T-cell (primary cell): ENCODE results near the gene MAP1LC3B2. TPM values are rescaled to one million over a fixed set of nuclear protein-coding genes. Genes with fewer than 3 reads are reported as not detected.

ENCODE experiments used
- ATAC-seq, 4 experiments: fragments of 200-7000 bp in 3 of 4; fragments of 150-1000 bp in 1 of 4; cut with Tn5 transposase; replicated peaks in 1 of 4; 1 replicate in 3 of 4; 2 replicates in 1 of 4; pipeline ENCODE4 v1.10.0; 2021; ENCODE audit warnings: moderate library complexity in 3 of 4, mild to moderate bottlenecking in 2 of 4, moderate number of reproducible peaks in 1 of 4
- CTCF ChIA-PET, 2 donors: fragments of 300-600 bp; sonication (Branson Sonifier 250); formaldehyde crosslinking; loops; one replicate each; lab custom pipeline; 2022; ENCODE audit warnings: antibody characterized with exemption in 2 of 2; lab: Charles Lee
- POLR2A ChIA-PET, 2 donors: fragments of 300-600 bp; sonication (Branson Sonifier 250); formaldehyde crosslinking; loops; one replicate each; lab custom pipeline; 2022; ENCODE audit warnings: antibody characterized with exemption in 2 of 2; lab: Charles Lee
- DNase-seq, 35 experiments: peaks; one replicate each; pipeline versions ENCODE4 v3.0.0 to v3.0.0-alpha.2; 2013 to 2023
- H3K27ac ChIP-seq: one replicate; pipeline ENCODE4 v1.5.1; 2013; ENCODE audit warnings: low read length
- H3K27me3 ChIP-seq, 2 experiments: replicated peaks in 1 of 2; 1 replicate in 1 of 2; 2 replicates in 1 of 2; pipeline versions ENCODE4 v1.6.1 to v1.7.0; 2013; ENCODE audit warnings: low read length in 1 of 2, mixed read lengths in 1 of 2; ENCODE audit not compliant: control insufficient read depth in 2 of 2, insufficient read depth in 2 of 2; ENCODE audit errors: extremely low read depth in 1 of 2
- H3K36me3 ChIP-seq, 2 donors: 1 replicate in 1 of 2; 2 replicates in 1 of 2; pipeline versions ENCODE4 v1.6.1 to v1.7.0; 2013; ENCODE audit warnings: low read length in 1 of 2; ENCODE audit not compliant: control insufficient read depth in 2 of 2, insufficient read depth in 1 of 2; ENCODE audit errors: extremely low read depth in 1 of 2
- H3K4me1 ChIP-seq, 2 experiments: 1 replicate in 1 of 2; 2 replicates in 1 of 2; pipeline versions ENCODE4 v1.6.1 to v1.7.0; 2013; ENCODE audit warnings: low read length in 2 of 2, mixed read lengths in 1 of 2; ENCODE audit not compliant: insufficient read depth in 2 of 2, control insufficient read depth in 1 of 2; ENCODE audit errors: extremely low read depth in 1 of 2
- H3K4me3 ChIP-seq, 2 donors: 1 replicate in 1 of 2; 2 replicates in 1 of 2; pipeline versions ENCODE4 v1.5.1 to v1.7.0; 2013; ENCODE audit warnings: mild to moderate bottlenecking in 2 of 2, low read length in 1 of 2, moderate library complexity in 1 of 2; ENCODE audit not compliant: control insufficient read depth in 1 of 2; ENCODE audit errors: extremely low read depth in 1 of 2
- H3K9me3 ChIP-seq: 2 replicates; pipeline ENCODE4 v1.7.0; 2013
- H3K27ac Mint-ChIP-seq, 2 donors: one replicate each; pipeline ENCODE4 v1.8.0; 2020 to 2021; ENCODE audit warnings: mild to moderate bottlenecking in 2 of 2, mixed read lengths in 2 of 2
- H3K27me3 Mint-ChIP-seq, 2 donors: one replicate each; pipeline ENCODE4 v1.8.0; 2021 to 2022; ENCODE audit warnings: mixed read lengths in 2 of 2
- H3K36me3 Mint-ChIP-seq: one replicate; pipeline ENCODE4 v1.8.0; 2021; ENCODE audit warnings: mixed read lengths
- H3K4me1 Mint-ChIP-seq, 3 donors: one replicate each; pipeline ENCODE4 v1.8.0; 2020 to 2022; ENCODE audit warnings: mixed read lengths in 3 of 3, mild to moderate bottlenecking in 1 of 3
- H3K4me3 Mint-ChIP-seq, 3 donors: one replicate each; pipeline ENCODE4 v1.8.0; 2020 to 2022; ENCODE audit warnings: mild to moderate bottlenecking in 3 of 3, mixed read lengths in 3 of 3, moderate library complexity in 3 of 3
- H3K9me3 Mint-ChIP-seq, 3 donors: one replicate each; pipeline ENCODE4 v1.8.0; 2020 to 2022; ENCODE audit warnings: mixed read lengths in 3 of 3
- WGBS: methylation state at CpG from one replicate; pipeline ENCODE4 v1.1.5; 2013; ENCODE audit warnings: missing lambda C conversion rate; ENCODE audit not compliant: insufficient coverage; 5-methylcytosine and 5-hydroxymethylcytosine counted together
- total RNA-seq, 35 experiments: library from RNA in 6 of 35; stranded (reverse) in 6 of 35; fragments of 120-200 nt in 1 of 35; gene quantifications; one replicate each; pipeline versions ENCODE4 v1.2.1 to v1.2.4 and lab custom pipeline; 2013 to 2026

The MAP1LC3B2 gene
- total RNA-seq, 5 donors from 2014 or later (not counting 1 experiment from before 2014, with no cell fraction given) = 0.92 to 4.6 (median 1.4) TPM

DNA sequence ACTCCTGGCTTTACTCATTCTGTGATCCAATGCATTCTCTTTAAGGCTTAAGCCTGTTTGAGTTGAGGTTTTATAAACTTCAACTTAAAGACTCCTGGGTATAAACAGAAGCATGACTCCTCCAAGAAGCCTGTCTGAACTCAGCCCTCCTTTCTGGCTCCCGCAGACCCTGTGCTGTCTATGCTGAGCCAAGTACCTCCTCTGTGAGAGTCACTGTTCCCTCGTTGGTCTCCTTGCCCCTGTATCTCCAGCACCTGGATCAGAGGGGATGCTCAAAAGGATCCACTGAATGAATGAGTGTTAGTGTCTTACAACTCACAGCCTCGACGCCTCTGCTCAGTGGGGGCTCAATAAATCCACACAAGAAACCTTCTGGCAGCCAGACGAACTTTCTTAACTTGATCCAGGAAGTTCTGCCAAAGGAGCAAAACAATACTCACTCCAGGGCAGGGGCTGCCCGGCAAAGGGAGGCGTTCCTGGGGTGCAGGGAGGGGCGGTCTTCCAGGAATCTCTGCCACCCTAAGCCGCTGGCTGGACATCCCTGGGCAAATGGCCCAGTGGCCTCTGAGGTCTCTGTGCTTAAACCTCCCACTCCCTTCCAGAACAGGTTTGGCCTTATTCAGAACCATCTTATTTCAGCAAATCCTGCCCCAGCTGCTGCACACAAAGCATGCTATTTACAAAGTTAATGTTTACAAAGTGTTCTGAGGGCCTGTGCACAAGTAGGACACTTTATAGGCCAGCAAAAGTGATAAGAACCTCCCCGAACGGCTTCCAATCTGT is 32.9 kb downstream of the MAP1LC3B2 start:
- Histone ChIP-seq H3K27ac (no peak overlapping the region), H3K4me3 (no peak overlapping the region), H3K4me1 (peaks cover 11 to 32% of the 10 kb centered on the region in 2 experiments), H3K27me3 (peaks cover 0 to 3% of the 10 kb centered on the region in 2 experiments), H3K9me3 (no peaks in the 10 kb centered on the region), H3K36me3 (no peaks in the 10 kb centered on the region)
- Mint-ChIP-seq H3K27me3 (no peaks in the 10 kb centered on the region), H3K36me3 (no peaks in the 10 kb centered on the region), H3K4me3 (no peak overlapping the region), H3K9me3 (no peaks in the 10 kb centered on the region), H3K4me1 (peaks cover 34 to 42% (median 37%) of the 10 kb centered on the region in 3 donors), H3K27ac (peak overlapping the region; percentile 45 to 66)
- ChIA-PET CTCF (interaction anchor here (0.6 to 1.7 kb wide), 4 partner anchors 8 to 538 kb away, joined by 3 to 4 read pairs (median 4); no protein-coding TSS in a partner anchor), POLR2A (no interaction called here)
- 93% methylated on average over 7 of the region's 11 CpGs for WGBS
- DNase-seq = no peak
- no peak for ATAC-seq

DNA sequence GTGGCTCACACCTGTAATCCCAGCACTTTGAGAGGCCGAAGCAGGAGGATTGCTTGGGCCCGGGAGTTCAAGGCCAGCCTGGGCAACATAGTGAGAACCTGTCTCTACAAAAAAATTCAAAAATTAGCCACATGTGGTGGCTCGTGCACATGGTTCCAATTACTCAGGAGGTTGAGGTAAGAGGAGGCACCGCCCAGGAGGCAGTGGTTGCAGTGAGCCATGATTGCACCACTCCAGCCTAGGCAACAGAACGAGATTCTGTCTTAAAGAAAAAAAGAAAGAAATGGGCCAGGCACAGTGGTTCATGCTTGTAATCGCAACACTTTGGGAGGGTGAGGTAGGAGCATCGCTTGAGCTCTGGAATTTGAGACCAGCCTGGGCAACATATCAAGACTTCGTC is 33.5 kb downstream of the MAP1LC3B2 start:
- H3K36me3 ChIP-seq = no peaks in the 10 kb centered on the region
- CTCF ChIA-PET = no interaction called here
- WGBS = 94% methylated on average over 6 of the region's 8 CpGs
- H3K27me3 ChIP-seq = peaks cover 0 to 3% of the 10 kb centered on the region in 2 experiments
- Mint-ChIP-seq H3K9me3 (no peaks in the 10 kb centered on the region), H3K27me3 (no peaks in the 10 kb centered on the region), H3K4me3 (peak overlapping the region in 1 of 3 donors; percentile 40), H3K36me3 (no peaks in the 10 kb centered on the region), H3K4me1 (peaks cover 34 to 42% (median 37%) of the 10 kb centered on the region in 3 donors), H3K27ac (peak overlapping the region; percentile 7 to 18)
- DNase-seq = peak in 1 of 35 experiments; percentile 3
- H3K9me3 ChIP-seq = no peaks in the 10 kb centered on the region
- no peak overlapping the region for H3K4me3 ChIP-seq
- H3K4me1 ChIP-seq = peaks cover 11 to 32% of the 10 kb centered on the region in 2 experiments
- POLR2A ChIA-PET = no interaction called here
- H3K27ac ChIP-seq = no peak overlapping the region
- ATAC-seq = no peak

GRCh38 chr12:116594325-116595038 is 35.3 kb downstream of the MAP1LC3B2 start:
- no peak overlapping the region for H3K27ac ChIP-seq
- H3K27me3 ChIP-seq = no peaks in the 10 kb centered on the region
- no peaks in the 10 kb centered on the region for H3K36me3 ChIP-seq
- 3% methylated on average over 7 of the region's 12 CpGs for WGBS
- peaks cover 11 to 41% of the 10 kb centered on the region in 2 experiments for H3K4me1 ChIP-seq
- peak; percentile 21 to 74 (median 45) for DNase-seq
- peak overlapping the region; percentile 53 to 73 for H3K27ac Mint-ChIP-seq
- no peaks in the 10 kb centered on the region for H3K36me3 Mint-ChIP-seq
- H3K4me1 Mint-ChIP-seq = peaks cover 37 to 42% (median 39%) of the 10 kb centered on the region in 3 donors
- no peaks in the 10 kb centered on the region for H3K27me3 Mint-ChIP-seq
- no peaks in the 10 kb centered on the region for H3K9me3 Mint-ChIP-seq
- no peak overlapping the region for H3K4me3 ChIP-seq
- H3K9me3 ChIP-seq = no peaks in the 10 kb centered on the region
- ChIA-PET CTCF (no interaction called here), POLR2A (no interaction called here)
- peak overlapping the region in 1 of 3 donors; percentile 67 for H3K4me3 Mint-ChIP-seq
- ATAC-seq = peak; percentile 91 to 98 (median 94)

- Mint-ChIP-seq H3K9me3 (no peaks in the 10 kb centered on the region), H3K4me3 (peak overlapping the region in 1 of 3 donors; percentile 67), H3K36me3 (no peaks in the 10 kb centered on the region), H3K27ac (no peak overlapping the region), H3K4me1 (peaks cover 40 to 42% (median 42%) of the 10 kb centered on the region in 3 donors), H3K27me3 (peaks cover 0 to 1% of the 10 kb centered on the region in 2 donors)
- POLR2A ChIA-PET = no interaction called here
- no peak for ATAC-seq
- CTCF ChIA-PET = no interaction called here
- no peak for DNase-seq
- 0% methylated on average over 1 of the region's 1 CpG for WGBS
- H3K36me3 ChIP-seq = no peaks in the 10 kb centered on the region
- H3K9me3 ChIP-seq = no peaks in the 10 kb centered on the region
- H3K27me3 ChIP-seq = no peaks in the 10 kb centered on the region
- H3K4me3 ChIP-seq = no peak overlapping the region
- H3K27ac ChIP-seq = no peak overlapping the region
- peaks cover 11 to 45% of the 10 kb centered on the region in 2 experiments for H3K4me1 ChIP-seq
Measured at GRCh38 chr12:116595186-116595585, 36.0 kb downstream of the MAP1LC3B2 start.

GRCh38 chr12:116595672-116596071 is 36.5 kb downstream of the MAP1LC3B2 start:
- no peak for DNase-seq
- no peak overlapping the region for H3K27ac Mint-ChIP-seq
- no peak for ATAC-seq
- peaks cover 40 to 42% (median 42%) of the 10 kb centered on the region in 3 donors for H3K4me1 Mint-ChIP-seq
- peaks cover 0 to 1% of the 10 kb centered on the region in 2 donors for H3K27me3 Mint-ChIP-seq
- no peak overlapping the region for H3K27ac ChIP-seq
- H3K4me1 ChIP-seq = peaks cover 11 to 45% of the 10 kb centered on the region in 2 experiments
- no peaks in the 10 kb centered on the region for H3K9me3 ChIP-seq
- no peaks in the 10 kb centered on the region for H3K36me3 Mint-ChIP-seq
- H3K4me3 Mint-ChIP-seq = no peak overlapping the region
- no peaks in the 10 kb centered on the region for H3K36me3 ChIP-seq
- ChIA-PET CTCF (no interaction called here), POLR2A (no interaction called here)
- H3K9me3 Mint-ChIP-seq = no peaks in the 10 kb centered on the region
- H3K27me3 ChIP-seq = no peaks in the 10 kb centered on the region
- H3K4me3 ChIP-seq = no peak overlapping the region

DNA sequence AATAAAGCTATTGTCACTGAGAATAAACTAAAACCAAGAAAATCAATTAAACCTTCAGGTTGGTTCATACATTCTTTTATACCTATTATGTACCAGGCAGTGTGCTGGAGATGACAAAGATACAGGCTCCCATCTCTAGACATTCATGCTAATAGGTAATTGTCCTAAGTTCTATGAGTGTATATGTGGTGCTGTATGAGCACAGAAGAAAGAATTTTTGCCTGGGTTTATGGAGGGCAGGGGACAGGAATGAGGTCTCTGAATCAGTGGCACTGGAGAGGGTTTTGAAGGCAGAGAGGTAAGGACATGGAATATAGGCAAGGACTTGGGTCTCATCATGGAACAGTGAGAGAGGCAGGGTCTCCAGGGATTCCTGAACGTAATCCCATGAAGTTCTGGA is 38.7 kb downstream of the MAP1LC3B2 start:
- no peak overlapping the region for H3K4me3 Mint-ChIP-seq
- H3K4me1 Mint-ChIP-seq = peaks cover 27 to 31% (median 27%) of the 10 kb centered on the region in 3 donors
- Histone ChIP-seq H3K9me3 (no peaks in the 10 kb centered on the region), H3K27ac (no peak overlapping the region), H3K4me1 (peaks cover 11 to 32% of the 10 kb centered on the region in 2 experiments), H3K36me3 (no peaks in the 10 kb centered on the region), H3K27me3 (peaks cover 0 to 2% of the 10 kb centered on the region in 2 experiments), H3K4me3 (no peak overlapping the region)
- ChIA-PET CTCF (interaction anchor here in 1 of 2 donors (0.6 kb wide), 1 partner anchor 129 kb away, joined by 3 read pairs; no protein-coding TSS in a partner anchor), POLR2A (no interaction called here)
- WGBS = no CpG with 5 or more reads among the region's 1 CpG
- no peak overlapping the region for H3K27ac Mint-ChIP-seq
- ATAC-seq (no peak), DNase-seq (no peak)
- H3K27me3 Mint-ChIP-seq = peaks cover 0 to 1% of the 10 kb centered on the region in 2 donors
- no peaks in the 10 kb centered on the region for H3K9me3 Mint-ChIP-seq
- no peaks in the 10 kb centered on the region for H3K36me3 Mint-ChIP-seq
